K562 (cell line): ENCODE results near the gene ZCCHC14. TPM values are rescaled to one million over a fixed set of nuclear protein-coding genes. Genes with fewer than 3 reads are reported as not detected.

ENCODE experiments used
- CHD4 ChIP-seq: fragments of 200-600 bp; sonication (generic); IDR thresholded peaks from 3 replicates; pipeline ENCODE4 v1.6.1; 2012; ENCODE audit warnings: low read depth, mild to moderate bottlenecking, mixed read lengths, low read length, inconsistent platforms; ENCODE audit not compliant: insufficient read depth, insufficient replicate concordance, poor library complexity, severe bottlenecking
- DACH1 ChIP-seq: fragments of 450-650 bp; IDR thresholded peaks from 2 replicates; pipeline ENCODE4 v1.6.1; 2018; ENCODE audit not compliant: partially characterized antibody
- ETV1 ChIP-seq: fragments of 450-650 bp; conservative IDR thresholded peaks from 2 replicates; pipeline ENCODE4 v1.6.1; 2016; ENCODE audit warnings: missing genetic modification characterization, control low read depth, low read depth, missing compliant biosample characterization
- FOXK1 ChIP-seq: sonication (generic); formaldehyde crosslinking; IDR thresholded peaks from 2 replicates; pipeline ENCODE4 v1.8.0; 2022; ENCODE audit warnings: missing genetic modification reagents, mild to moderate bottlenecking, borderline replicate concordance
- HMG20A ChIP-seq: fragments of 450-650 bp; formaldehyde crosslinking; conservative IDR thresholded peaks from 2 replicates; pipeline ENCODE4 v1.4.0; 2020; ENCODE audit warnings: mild to moderate bottlenecking, mixed read lengths
- NELFE ChIP-seq: IDR thresholded peaks from 2 replicates; pipeline ENCODE4 v1.6.1; 2011; ENCODE audit warnings: mild to moderate bottlenecking; ENCODE audit not compliant: insufficient read depth, insufficient read length
- NFXL1 ChIP-seq: fragments of 450-650 bp; formaldehyde crosslinking; IDR thresholded peaks from 2 replicates; pipeline ENCODE4 v1.4.0; 2021; ENCODE audit warnings: mild to moderate bottlenecking
- RBM15 ChIP-seq: fragments of 200-400 bp; formaldehyde crosslinking; IDR thresholded peaks from 2 replicates; pipeline ENCODE4 v1.6.1; 2018; ENCODE audit warnings: mild to moderate bottlenecking, low read length, moderate library complexity; ENCODE audit not compliant: insufficient read depth
- RBM25 ChIP-seq: fragments of 200-400 bp; formaldehyde crosslinking; IDR thresholded peaks from 2 replicates; pipeline ENCODE4 v1.6.1; 2018; ENCODE audit warnings: low read length, low read depth, moderate library complexity; ENCODE audit not compliant: severe bottlenecking
- SPI1 ChIP-seq: IDR thresholded peaks from 2 replicates; pipeline ENCODE4 v1.6.1; 2011; ENCODE audit warnings: low read depth, low read length, control low read depth, borderline replicate concordance
- STAT5B ChIP-seq: fragments of 250-450 bp; sonication (Bioruptor Pico); IDR thresholded peaks from 2 replicates; pipeline ENCODE4 v1.8.0; 2021; ENCODE audit warnings: mild to moderate bottlenecking, inconsistent platforms
- TARDBP ChIP-seq: fragments of 450-650 bp; IDR thresholded peaks from 2 replicates; pipeline ENCODE4 v1.6.1; 2016
- ZC3H4 ChIP-seq: sonication (generic); formaldehyde crosslinking; IDR thresholded peaks from 2 replicates; pipeline ENCODE4 v1.9.0; 2021; ENCODE audit warnings: missing genetic modification reagents, borderline replicate concordance
- ZNF41 ChIP-seq: fragments of 250-450 bp; sonication (Bioruptor Pico); conservative IDR thresholded peaks from 2 replicates; pipeline ENCODE4 v1.4.0; 2020; ENCODE audit warnings: mild to moderate bottlenecking
- ZNF778 ChIP-seq: fragments of 450-650 bp; formaldehyde crosslinking; IDR thresholded peaks from 2 replicates; pipeline ENCODE4 v1.4.0; 2020; ENCODE audit warnings: mild to moderate bottlenecking, moderate library complexity
- polyA plus RNA-seq, 8 experiments: library from polyadenylated mRNA; depleted of rRNA in 4 of 8; stranded (reverse) in 5 of 8; unstranded in 3 of 8; fragments of >200 nt; fragmentation: Nextera tagmentation in 2 of 8; fragmentation: Illumina TruSeq in 1 of 8; extraction: Ambion mirVana in 2 of 8; extraction: Trizol in 1 of 8; gene quantifications; 2 replicates each; pipeline versions ENCODE4 v1.2.1 to v1.2.3, GENCODE V29; 2011 to 2014; ENCODE audit warnings: inconsistent platforms in 1 of 8, missing spikeins in 1 of 8
- total RNA-seq, 7 experiments: library from RNA; depleted of rRNA in 6 of 7; stranded (reverse); fragments of >200 nt in 6 of 7; fragmentation: Illumina TruSeq in 2 of 7; extraction: Trizol in 2 of 7; gene quantifications; 2 replicates each; pipeline versions ENCODE4 v1.2.1 to v1.2.3, GENCODE V29; 2011 to 2021; ENCODE audit warnings: low replicate concordance in 1 of 7
- TF ChIP-seq, protein P1 (sequence below): fragments of 450-650 bp; IDR thresholded peaks from 2 replicates; pipeline ENCODE4 v1.6.1; 2014; ENCODE audit warnings: low read depth, mild to moderate bottlenecking, moderate library complexity, borderline replicate concordance
- TF ChIP-seq, protein P2 (sequence below): fragments of 250-450 bp; sonication (Bioruptor Pico); IDR thresholded peaks from 2 replicates; pipeline ENCODE4 v1.9.0; 2021; ENCODE audit warnings: mild to moderate bottlenecking
- TF ChIP-seq, protein P3 (sequence below): sonication (generic); formaldehyde crosslinking; IDR thresholded peaks from 2 replicates; pipeline ENCODE4 v1.8.1; 2023; ENCODE audit warnings: mild to moderate bottlenecking, missing genetic modification reagents
- TF ChIP-seq, protein P4 (sequence below): fragments of 450-650 bp; conservative IDR thresholded peaks from 2 replicates; pipeline ENCODE4 v1.6.1; 2016; ENCODE audit warnings: missing genetic modification characterization, low read depth, mild to moderate bottlenecking, control low read depth, missing compliant biosample characterization

ZCCHC14 gene
- total and polyA plus RNA-seq, 9 of the 15 experiments (the other 6 are each of a cell fraction or from before 2014, with no cell fraction given), result 1.5 to 12.4 (median 2.9) TPM

DNA sequence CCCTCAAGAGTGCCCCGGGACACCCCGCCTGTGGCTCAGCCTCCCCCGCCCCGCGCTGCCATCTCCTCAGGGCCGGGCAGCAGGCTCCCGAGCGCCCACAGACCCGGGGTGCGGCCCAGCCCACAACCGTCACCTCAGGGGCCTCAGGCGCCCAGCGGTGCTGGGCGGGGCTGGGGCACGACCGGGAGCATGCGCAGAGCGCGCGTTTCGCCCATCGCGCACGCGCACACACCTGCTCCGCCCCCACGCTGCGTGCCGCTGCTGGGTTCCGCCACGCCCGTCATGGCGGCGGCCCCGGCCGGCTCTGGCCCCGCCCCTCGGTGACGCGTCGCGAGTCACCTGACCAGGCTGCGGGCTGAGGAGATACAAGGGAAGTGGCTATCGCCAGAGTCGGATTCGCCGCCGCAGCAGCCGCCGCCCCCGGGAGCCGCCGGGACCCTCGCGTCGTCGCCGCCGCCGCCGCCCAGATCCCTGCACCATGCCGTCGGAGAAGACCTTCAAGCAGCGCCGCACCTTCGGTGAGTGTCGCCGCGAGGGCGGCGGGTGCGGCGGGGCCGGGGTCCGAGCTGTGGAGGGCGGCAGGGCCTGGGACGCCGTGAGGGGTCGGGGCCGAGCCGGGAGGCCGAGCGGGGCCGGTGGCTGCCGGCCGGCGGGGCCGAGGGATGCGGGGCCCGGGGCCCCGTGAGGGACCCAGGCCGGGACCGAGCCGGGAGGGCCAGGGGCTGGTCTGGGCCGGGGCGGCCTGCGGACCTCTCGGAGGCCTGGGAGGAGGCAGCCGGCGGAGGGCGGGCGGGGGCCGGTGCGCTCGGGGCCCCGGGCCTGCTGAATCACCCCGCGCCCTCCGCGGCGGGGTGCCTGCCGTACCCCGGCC, 100.6 kb downstream of the ZCCHC14 start, which contains the start of gene MAP1LC3B (continued):
- TF ChIP-seq ETV1 (tag), result no peak
- no peak for TF ChIP-seq ZNF41 (CRISPR knock-in tag)
- TF ChIP-seq TARDBP, result peak; percentile 46; the same call in 1 of the 2 replicates
- TF ChIP-seq, protein P1, sequence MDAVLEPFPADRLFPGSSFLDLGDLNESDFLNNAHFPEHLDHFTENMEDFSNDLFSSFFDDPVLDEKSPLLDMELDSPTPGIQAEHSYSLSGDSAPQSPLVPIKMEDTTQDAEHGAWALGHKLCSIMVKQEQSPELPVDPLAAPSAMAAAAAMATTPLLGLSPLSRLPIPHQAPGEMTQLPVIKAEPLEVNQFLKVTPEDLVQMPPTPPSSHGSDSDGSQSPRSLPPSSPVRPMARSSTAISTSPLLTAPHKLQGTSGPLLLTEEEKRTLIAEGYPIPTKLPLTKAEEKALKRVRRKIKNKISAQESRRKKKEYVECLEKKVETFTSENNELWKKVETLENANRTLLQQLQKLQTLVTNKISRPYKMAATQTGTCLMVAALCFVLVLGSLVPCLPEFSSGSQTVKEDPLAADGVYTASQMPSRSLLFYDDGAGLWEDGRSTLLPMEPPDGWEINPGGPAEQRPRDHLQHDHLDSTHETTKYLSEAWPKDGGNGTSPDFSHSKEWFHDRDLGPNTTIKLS, result peak; percentile 72
- peak; percentile 64; the same call in 1 of the 2 replicates for TF ChIP-seq SPI1
- no peak for TF ChIP-seq DACH1
- TF ChIP-seq CHD4, result no peak
- TF ChIP-seq, protein P2, sequence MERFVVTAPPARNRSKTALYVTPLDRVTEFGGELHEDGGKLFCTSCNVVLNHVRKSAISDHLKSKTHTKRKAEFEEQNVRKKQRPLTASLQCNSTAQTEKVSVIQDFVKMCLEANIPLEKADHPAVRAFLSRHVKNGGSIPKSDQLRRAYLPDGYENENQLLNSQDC (CRISPR knock-in tag), result peak; percentile 72; the same call in 1 of the 2 replicates
- TF ChIP-seq RBM25, result peak; percentile 52
- TF ChIP-seq FOXK1 (CRISPR knock-in tag), result no peak
- TF ChIP-seq NELFE, result no peak
- TF ChIP-seq, protein P3, sequence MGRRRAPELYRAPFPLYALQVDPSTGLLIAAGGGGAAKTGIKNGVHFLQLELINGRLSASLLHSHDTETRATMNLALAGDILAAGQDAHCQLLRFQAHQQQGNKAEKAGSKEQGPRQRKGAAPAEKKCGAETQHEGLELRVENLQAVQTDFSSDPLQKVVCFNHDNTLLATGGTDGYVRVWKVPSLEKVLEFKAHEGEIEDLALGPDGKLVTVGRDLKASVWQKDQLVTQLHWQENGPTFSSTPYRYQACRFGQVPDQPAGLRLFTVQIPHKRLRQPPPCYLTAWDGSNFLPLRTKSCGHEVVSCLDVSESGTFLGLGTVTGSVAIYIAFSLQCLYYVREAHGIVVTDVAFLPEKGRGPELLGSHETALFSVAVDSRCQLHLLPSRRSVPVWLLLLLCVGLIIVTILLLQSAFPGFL (CRISPR knock-in tag), result no peak
- no peak; the same call in 1 of the 2 replicates for TF ChIP-seq ZC3H4
- TF ChIP-seq HMG20A, result no peak
- no peak for TF ChIP-seq RBM15
- TF ChIP-seq NFXL1, result no peak
- TF ChIP-seq STAT5B (CRISPR knock-in tag), result no peak
- TF ChIP-seq ZNF778 (CRISPR knock-in tag), result no peak
- TF ChIP-seq, protein P4, sequence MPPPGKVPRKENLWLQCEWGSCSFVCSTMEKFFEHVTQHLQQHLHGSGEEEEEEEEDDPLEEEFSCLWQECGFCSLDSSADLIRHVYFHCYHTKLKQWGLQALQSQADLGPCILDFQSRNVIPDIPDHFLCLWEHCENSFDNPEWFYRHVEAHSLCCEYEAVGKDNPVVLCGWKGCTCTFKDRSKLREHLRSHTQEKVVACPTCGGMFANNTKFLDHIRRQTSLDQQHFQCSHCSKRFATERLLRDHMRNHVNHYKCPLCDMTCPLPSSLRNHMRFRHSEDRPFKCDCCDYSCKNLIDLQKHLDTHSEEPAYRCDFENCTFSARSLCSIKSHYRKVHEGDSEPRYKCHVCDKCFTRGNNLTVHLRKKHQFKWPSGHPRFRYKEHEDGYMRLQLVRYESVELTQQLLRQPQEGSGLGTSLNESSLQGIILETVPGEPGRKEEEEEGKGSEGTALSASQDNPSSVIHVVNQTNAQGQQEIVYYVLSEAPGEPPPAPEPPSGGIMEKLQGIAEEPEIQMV (tag), result no peak
